K562 (cell line): ENCODE results near the gene GAL3ST3. TPM values are rescaled to one million over a fixed set of nuclear protein-coding genes. Genes with fewer than 3 reads are reported as not detected.

Experiments
- ATAC-seq: fragments of 200-7000 bp; cut with Tn5 transposase; 3 replicates; pipeline ENCODE4 v1.9.1; 2020; ENCODE audit warnings: moderate library complexity
- BruUV-seq: library from RNA; stranded (reverse); fragments of 400-500 nt; replicated peaks from 2 replicates; lab custom pipeline; 2021; lab: Mats Ljungman, UMichigan
- CTCF ChIA-PET: fragments of 300-600 bp; formaldehyde crosslinking; extraction: SDS; loops from one replicate; lab custom pipeline; 2021; ENCODE audit warnings: low intra/inter-chr PET ratio; lab: Yijun Ruan, JAX
- POLR2A ChIA-PET: fragments of 300-600, 350-650 bp; sonication (Branson Sonifier 250); formaldehyde crosslinking; extraction: SDS; loops from one replicate; lab custom pipeline; 2021; ENCODE audit warnings: antibody characterized with exemption, inconsistent platforms; lab: Yijun Ruan, JAX
- DNase-seq, 4 experiments: peaks; one replicate each; pipeline versions ENCODE4 v3.0.0 to v3.0.0-alpha.2; 2011 to 2018; ENCODE audit warnings: low spot score in 3 of 4, mixed read lengths in 3 of 4; ENCODE audit errors: extremely low read depth in 1 of 4
- FAIRE-seq: peaks from 2 replicates; lab custom pipeline; 2011; peaks lifted over from hg19 to GRCh38; lab: Jason Lieb, UNC
- H2AFZ ChIP-seq: 2 replicates; pipeline ENCODE4 v1.6.0; 2011; ENCODE audit warnings: low read depth, low read length, control low read depth, inconsistent platforms
- H3K27ac ChIP-seq: fragments of 200-600 bp; 3 replicates; pipeline ENCODE4 v1.8.0; 2011; ENCODE audit warnings: low read depth, mild to moderate bottlenecking, control low read depth, inconsistent platforms, low read length, moderate library complexity, mixed read lengths; ENCODE audit errors: extremely low read depth
- H3K27me3 ChIP-seq, 2 experiments: fragments of 300-600 bp in 1 of 2; 2 replicates in 1 of 2; 3 replicates in 1 of 2; pipeline versions ENCODE4 v1.6.0 to v1.8.0; 2011; ENCODE audit warnings: inconsistent platforms in 2 of 2, low read length in 2 of 2, mild to moderate bottlenecking in 1 of 2, mixed read lengths in 1 of 2, moderate library complexity in 1 of 2; ENCODE audit not compliant: control insufficient read depth in 2 of 2, insufficient read depth in 2 of 2
- H3K36me3 ChIP-seq: fragments of 300-600 bp; 3 replicates; pipeline ENCODE4 v1.8.0; 2011; ENCODE audit warnings: mild to moderate bottlenecking, low read length, inconsistent platforms; ENCODE audit not compliant: control insufficient read depth, insufficient read depth
- H3K4me1 ChIP-seq, 2 experiments: fragments of 200-600 bp in 1 of 2; replicated peaks in 1 of 2; 2 replicates in 1 of 2; 3 replicates in 1 of 2; pipeline versions ENCODE4 v1.5.1 to v1.8.0; 2011; ENCODE audit warnings: inconsistent platforms in 2 of 2, low read length in 2 of 2, mild to moderate bottlenecking in 1 of 2, mixed read lengths in 1 of 2, moderate library complexity in 1 of 2; ENCODE audit not compliant: control insufficient read depth in 2 of 2, insufficient read depth in 2 of 2
- H3K4me2 ChIP-seq: 2 replicates; pipeline ENCODE4 v1.6.1; 2011; ENCODE audit warnings: low read length, control low read depth, inconsistent platforms, mixed read lengths; ENCODE audit not compliant: insufficient read depth
- H3K4me3 ChIP-seq: fragments of 200-600 bp; sonication (generic), shearing (Covaris generic); 2 replicates; pipeline ENCODE4 v1.5.1; 2016; ENCODE audit warnings: control low read depth, inconsistent platforms
- H3K79me2 ChIP-seq: fragments of 200-600 bp; 3 replicates; pipeline ENCODE4 v1.8.0; 2011; ENCODE audit warnings: low read length, inconsistent platforms; ENCODE audit not compliant: control insufficient read depth, insufficient read depth
- H3K9ac ChIP-seq, 2 experiments: 2 replicates each; pipeline versions ENCODE4 v1.6.0 to v1.6.1; 2011; ENCODE audit warnings: low read depth in 2 of 2, low read length in 2 of 2, control low read depth in 1 of 2, inconsistent platforms in 1 of 2, mild to moderate bottlenecking in 1 of 2, mixed read lengths in 1 of 2; ENCODE audit not compliant: insufficient read depth in 1 of 2
- H3K9me1 ChIP-seq: one replicate; pipeline ENCODE4 v1.6.0; 2011; ENCODE audit warnings: inconsistent platforms, mild to moderate bottlenecking, low read length, moderate library complexity; ENCODE audit not compliant: control insufficient read depth, insufficient read depth
- H3K9me3 ChIP-seq: replicated peaks from 2 replicates; pipeline ENCODE4 v1.5.1; 2011; ENCODE audit warnings: low read depth, low read length, inconsistent platforms; ENCODE audit not compliant: control insufficient read depth, insufficient read depth
- H4K20me1 ChIP-seq: replicated peaks from 2 replicates; pipeline ENCODE4 v1.6.1; 2011; ENCODE audit warnings: low read length, inconsistent platforms, mixed read lengths; ENCODE audit not compliant: control insufficient read depth, insufficient read depth
- NBN ChIP-seq: fragments of 450-650 bp; IDR thresholded peaks from 2 replicates; pipeline ENCODE4 v1.6.1; 2016; ENCODE audit warnings: low read depth, mild to moderate bottlenecking
- PCBP1 ChIP-seq: fragments of 200-400 bp; formaldehyde crosslinking; IDR thresholded peaks from 2 replicates; pipeline ENCODE4 v1.6.1; 2018; ENCODE audit warnings: mild to moderate bottlenecking, low read depth, low read length; ENCODE audit not compliant: poor library complexity, severe bottlenecking
- RBBP5 ChIP-seq: fragments of 200-600 bp; sonication (generic); IDR thresholded peaks from 2 replicates; pipeline ENCODE4 v1.6.1; 2012; ENCODE audit warnings: borderline replicate concordance, mild to moderate bottlenecking, low read length, control low read depth, inconsistent platforms; ENCODE audit not compliant: insufficient read depth, poor library complexity, severe bottlenecking
- RBM14 ChIP-seq: fragments of 200-400 bp; formaldehyde crosslinking; IDR thresholded peaks from 2 replicates; pipeline ENCODE4 v1.6.1; 2018; ENCODE audit warnings: low read depth, mild to moderate bottlenecking, low read length, moderate library complexity, borderline replicate concordance; ENCODE audit not compliant: insufficient read depth
- SREBF2 ChIP-seq: sonication (generic); formaldehyde crosslinking; IDR thresholded peaks from 2 replicates; pipeline ENCODE4 v1.4.0; 2020; ENCODE audit warnings: mild to moderate bottlenecking, missing genetic modification reagents
- ZNF586 ChIP-seq: fragments of 450-650 bp; formaldehyde crosslinking; conservative IDR thresholded peaks from 2 replicates; pipeline ENCODE4 v1.4.0; 2020; ENCODE audit warnings: mild to moderate bottlenecking, moderate library complexity
- ZNF644 ChIP-seq: fragments of 200-800 bp; sonication (Bioruptor generic); IDR thresholded peaks from 2 replicates; pipeline ENCODE4 v1.6.1; 2016; ENCODE audit warnings: low read depth, missing genetic modification characterization, missing compliant biosample characterization
- WGBS: fragments of 100-300 bp; shearing (Covaris generic); methylation state at CpG from one replicate; pipeline ENCODE4 v1.1.6; 2016; ENCODE audit warnings: low coverage, mixed read lengths; ENCODE audit not compliant: insufficient coverage; ENCODE audit errors: missing lambda C conversion rate; 5-methylcytosine and 5-hydroxymethylcytosine counted together
- in situ Hi-C: fragments of 300-500 bp; cut with MboI; formaldehyde crosslinking; loops from 4 replicates; pipeline ENCODE4 v1.15.0; 2018; ENCODE audit warnings: inconsistent platforms, mixed read lengths
- intact Hi-C: fragments of 100-400 bp; cut with micrococcal nuclease; formaldehyde crosslinking; loops from 2 replicates; pipeline ENCODE4 v1.14.2; 2022
- polyA plus RNA-seq, 8 experiments: library from polyadenylated mRNA; depleted of rRNA in 4 of 8; stranded (reverse) in 5 of 8; unstranded in 3 of 8; fragments of >200 nt; fragmentation: Nextera tagmentation in 2 of 8; fragmentation: Illumina TruSeq in 1 of 8; extraction: Ambion mirVana in 2 of 8; extraction: Trizol in 1 of 8; gene quantifications; 2 replicates each; pipeline versions ENCODE4 v1.2.1 to v1.2.3, GENCODE V29; 2011 to 2014; ENCODE audit warnings: inconsistent platforms in 1 of 8, missing spikeins in 1 of 8
- total RNA-seq, 7 experiments: library from RNA; depleted of rRNA in 6 of 7; stranded (reverse); fragments of >200 nt in 6 of 7; fragmentation: Illumina TruSeq in 2 of 7; extraction: Trizol in 2 of 7; gene quantifications; 2 replicates each; pipeline versions ENCODE4 v1.2.1 to v1.2.3, GENCODE V29; 2011 to 2021; ENCODE audit warnings: low replicate concordance in 1 of 7
- TF ChIP-seq, protein P1 (sequence below), 2 experiments: fragments of 450-650 bp; conservative IDR thresholded peaks; 2 replicates each; pipeline ENCODE4 v1.6.1; 2017; ENCODE audit warnings: mild to moderate bottlenecking in 2 of 2, moderate library complexity in 2 of 2

GAL3ST3 gene
- total and polyA plus RNA-seq, 9 of the 15 experiments (the other 6 are each of a cell fraction or from before 2014, with no cell fraction given): not detected

DNA sequence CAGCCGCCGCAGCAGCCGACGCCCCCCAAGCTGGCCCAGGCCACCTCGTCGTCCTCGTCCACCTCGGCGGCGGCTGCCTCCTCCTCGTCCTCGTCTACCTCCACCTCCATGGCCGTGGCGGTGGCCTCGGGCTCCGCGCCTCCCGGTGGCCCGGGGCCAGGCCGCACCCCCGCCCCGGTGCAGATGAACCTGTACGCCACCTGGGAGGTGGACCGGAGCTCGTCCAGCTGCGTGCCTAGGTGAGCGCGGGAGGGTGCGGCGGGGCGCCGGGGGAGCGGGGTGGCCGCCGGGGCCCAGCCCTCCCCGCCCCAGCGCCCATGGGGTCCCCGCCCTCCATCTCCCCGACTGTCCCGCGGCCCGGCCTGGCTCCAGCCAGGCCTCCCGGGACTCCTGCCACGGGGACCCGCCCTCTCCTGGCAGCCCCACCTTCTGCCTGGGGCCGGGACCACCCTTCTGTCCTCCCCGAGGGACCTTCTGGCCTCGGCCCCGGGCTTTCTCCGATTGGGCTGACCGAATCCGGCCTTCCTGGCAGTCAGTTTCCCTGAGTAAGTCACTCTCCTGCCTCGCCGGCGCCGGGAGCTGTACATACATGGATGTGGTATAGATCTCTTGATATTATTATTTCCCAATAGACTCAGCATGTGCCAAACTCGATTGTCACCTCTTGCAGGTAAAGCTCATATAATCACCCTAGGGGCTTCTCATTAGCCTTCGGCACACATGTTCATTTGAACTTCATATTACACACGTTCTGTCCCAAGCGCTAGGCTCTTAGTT is 21.8 kb upstream of the GAL3ST3 start:
- FAIRE-seq (no peak), ATAC-seq (peak; percentile 44), DNase-seq (peak; percentile 52 to 74 (median 68))
- intact Hi-C loops (no loop called here), in situ Hi-C loops (no loop called here)
- H3K9ac ChIP-seq: peak overlapping the region; percentile 63 to 93
- no peaks in the 10 kb centered on the region for H3K9me3 ChIP-seq
- ChIA-PET CTCF (no interaction called here), POLR2A (interaction anchor here (0.5 to 5.5 kb wide), 11 partner anchors 8 to 221 kb away, joined by 3 to 47 read pairs (median 4); no protein-coding TSS in a partner anchor)
- no peaks in the 10 kb centered on the region for H3K9me1 ChIP-seq
- H3K36me3 ChIP-seq: peaks cover 55% of the 10 kb centered on the region
- H4K20me1 ChIP-seq: peaks cover 4% of the 10 kb centered on the region; the same call in 1 of the 2 replicates
- H2AFZ ChIP-seq: peak overlapping the region; percentile 75
- H3K27me3 ChIP-seq: no peaks in the 10 kb centered on the region
- peak overlapping the region; percentile 73 for H3K27ac ChIP-seq
- H3K4me1 ChIP-seq: peaks cover 19 to 31% of the 10 kb centered on the region in 2 experiments
- peaks cover 34% of the 10 kb centered on the region for H3K79me2 ChIP-seq
- WGBS: 1% methylated on average over 34 of the region's 60 CpGs
- BruUV-seq: no TSS peak
- H3K4me2 ChIP-seq: peak overlapping the region; percentile 83
- H3K4me3 ChIP-seq: peak overlapping the region; percentile 72
- TF ChIP-seq, protein P1, sequence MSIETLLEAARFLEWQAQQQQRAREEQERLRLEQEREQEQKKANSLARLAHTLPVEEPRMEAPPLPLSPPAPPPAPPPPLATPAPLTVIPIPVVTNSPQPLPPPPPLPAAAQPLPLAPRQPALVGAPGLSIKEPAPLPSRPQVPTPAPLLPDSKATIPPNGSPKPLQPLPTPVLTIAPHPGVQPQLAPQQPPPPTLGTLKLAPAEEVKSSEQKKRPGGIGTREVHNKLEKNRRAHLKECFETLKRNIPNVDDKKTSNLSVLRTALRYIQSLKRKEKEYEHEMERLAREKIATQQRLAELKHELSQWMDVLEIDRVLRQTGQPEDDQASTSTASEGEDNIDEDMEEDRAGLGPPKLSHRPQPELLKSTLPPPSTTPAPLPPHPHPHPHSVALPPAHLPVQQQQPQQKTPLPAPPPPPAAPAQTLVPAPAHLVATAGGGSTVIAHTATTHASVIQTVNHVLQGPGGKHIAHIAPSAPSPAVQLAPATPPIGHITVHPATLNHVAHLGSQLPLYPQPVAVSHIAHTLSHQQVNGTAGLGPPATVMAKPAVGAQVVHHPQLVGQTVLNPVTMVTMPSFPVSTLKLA (conservative IDR thresholded peaks at IDR 0.05): 0 out of 4 replicates have a peak, but pooled peaks of 1 of the 2 experiments have one; percentile 15
- TF ChIP-seq NBN (no peak), RBM14 (no peak), RBBP5 (peak; percentile 38), SREBF2 (CRISPR knock-in tag) (no peak), ZNF586 (no peak), PCBP1 (peak; percentile 56), ZNF644 (tag) (no peak)
